Kidney tubule cell (primary cell): Measurements from ENCODE around the gene ZNF426.
"Not testable (repeated sequence)": the region's sequence is repeated elsewhere in the genome, so short reads cannot be mapped to it uniquely, and the experiment has no call there.

Source experiments
- DNase-seq: peaks from one replicate; pipeline ENCODE4 v3.0.0-alpha.2; 2018; ENCODE audit warnings: low spot score

Gene ZNF426

DNA sequence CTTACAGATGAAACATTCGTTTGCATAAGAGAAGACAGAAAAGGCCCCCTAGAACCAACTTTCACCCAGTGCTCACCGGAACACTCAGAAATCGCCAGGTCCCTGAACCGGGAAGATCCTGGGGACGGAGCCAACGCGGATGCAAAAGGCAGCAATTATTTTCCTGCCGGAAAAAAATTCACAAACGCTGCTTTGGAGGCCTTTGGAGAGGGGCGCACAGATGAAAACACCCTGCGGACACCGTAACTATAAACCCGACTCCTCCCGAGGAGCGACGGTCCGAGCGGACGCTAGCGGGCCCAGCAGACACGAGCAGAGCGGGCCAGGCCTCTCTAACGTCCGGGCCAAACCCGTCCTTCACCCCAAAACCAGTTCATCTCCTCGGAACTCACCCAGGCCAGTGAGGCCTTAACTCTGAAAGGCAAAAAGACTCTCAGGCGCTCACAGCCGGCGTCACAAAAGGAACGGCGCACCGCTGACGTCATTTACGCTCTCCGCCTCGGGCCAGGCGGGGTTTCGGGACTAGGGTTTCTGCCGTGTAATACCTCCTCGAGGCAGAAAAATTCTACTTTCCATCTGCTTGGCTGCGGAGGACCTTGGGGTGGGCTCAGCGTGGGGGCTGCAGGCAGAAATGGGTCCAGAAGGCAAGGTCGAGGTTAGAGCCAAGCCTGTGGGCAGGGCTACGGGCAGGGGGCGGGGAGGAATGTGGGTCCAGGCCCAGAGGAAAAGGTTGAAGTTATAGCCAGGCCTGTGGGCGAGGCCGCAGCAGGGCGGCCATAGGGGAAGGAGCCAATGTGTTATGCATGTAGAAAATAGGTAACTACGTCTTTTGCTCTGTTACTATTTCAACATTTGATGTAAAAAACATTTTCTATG is at the start of gene ZNF426:
ZNF426 (minus strand) TSS at position 463 of the 876 bp plus-strand sequence. CDS start 2,413 bp downstream, outside the sequence.
- DNase-seq, result peak; percentile 84

DNA sequence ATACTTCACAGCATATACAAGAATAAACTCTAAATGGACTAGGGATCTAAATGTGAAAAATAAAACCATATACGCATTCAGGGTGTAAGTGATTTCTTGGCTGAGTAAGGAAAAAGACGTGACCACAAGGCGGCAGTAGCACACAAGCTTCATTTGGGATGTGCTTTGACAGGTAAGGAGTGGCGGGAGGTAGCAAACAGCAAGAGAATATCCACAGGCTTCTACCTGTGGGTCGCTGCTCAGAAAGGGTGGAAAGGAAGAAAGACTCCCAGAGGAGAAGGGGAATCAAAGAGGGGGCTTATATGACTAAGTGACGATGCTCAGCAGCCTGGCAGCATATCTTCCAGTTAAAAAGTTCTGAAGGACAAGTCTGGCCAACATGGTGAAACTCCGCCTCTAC is 48.3 kb upstream of the ZNF426 start:
- peak; percentile 77 for DNase-seq

DNA sequence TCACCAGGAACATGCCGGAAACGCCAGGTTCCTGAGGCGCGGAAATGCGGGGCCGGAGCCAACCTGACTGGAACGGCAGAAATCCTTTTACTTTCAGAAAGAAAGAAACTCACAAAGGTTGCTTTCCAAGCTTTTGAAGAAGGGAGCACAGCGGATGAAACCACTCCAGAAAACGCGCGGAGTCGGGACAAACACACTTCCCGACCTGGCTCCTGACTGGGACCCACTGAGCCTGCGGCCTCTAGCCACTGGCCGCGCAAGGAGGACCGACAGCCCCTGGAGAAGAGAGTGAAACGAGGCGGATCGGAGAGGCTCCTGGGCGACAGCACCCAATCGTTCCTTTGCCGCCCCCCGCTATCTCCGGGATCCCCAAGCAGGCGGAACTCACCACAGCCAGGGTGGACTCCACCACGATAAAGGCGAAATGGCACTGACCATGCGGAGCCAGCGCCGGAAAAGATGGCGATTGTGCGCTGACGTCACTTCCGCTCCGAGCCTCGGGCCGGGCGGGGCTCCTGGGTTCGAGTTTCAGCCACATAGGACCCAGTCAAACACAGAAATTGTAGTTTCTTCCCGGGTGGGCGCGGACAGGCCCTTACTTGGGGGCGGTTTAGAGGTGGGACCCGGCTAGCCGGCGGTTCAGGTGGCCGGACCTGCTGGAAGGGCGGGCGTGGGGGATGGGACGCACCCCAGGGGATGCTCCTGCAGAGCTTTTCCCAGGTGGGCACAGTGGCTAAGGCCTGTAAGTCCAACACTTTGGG is 45.8 kb upstream of the ZNF426 start, which contains the start of gene ZNF121:
ZNF121 (minus strand) TSS at position 432 of the 761 bp plus-strand sequence. CDS start 16,407 bp downstream, outside the sequence.
- peak; percentile 83 for DNase-seq

DNA sequence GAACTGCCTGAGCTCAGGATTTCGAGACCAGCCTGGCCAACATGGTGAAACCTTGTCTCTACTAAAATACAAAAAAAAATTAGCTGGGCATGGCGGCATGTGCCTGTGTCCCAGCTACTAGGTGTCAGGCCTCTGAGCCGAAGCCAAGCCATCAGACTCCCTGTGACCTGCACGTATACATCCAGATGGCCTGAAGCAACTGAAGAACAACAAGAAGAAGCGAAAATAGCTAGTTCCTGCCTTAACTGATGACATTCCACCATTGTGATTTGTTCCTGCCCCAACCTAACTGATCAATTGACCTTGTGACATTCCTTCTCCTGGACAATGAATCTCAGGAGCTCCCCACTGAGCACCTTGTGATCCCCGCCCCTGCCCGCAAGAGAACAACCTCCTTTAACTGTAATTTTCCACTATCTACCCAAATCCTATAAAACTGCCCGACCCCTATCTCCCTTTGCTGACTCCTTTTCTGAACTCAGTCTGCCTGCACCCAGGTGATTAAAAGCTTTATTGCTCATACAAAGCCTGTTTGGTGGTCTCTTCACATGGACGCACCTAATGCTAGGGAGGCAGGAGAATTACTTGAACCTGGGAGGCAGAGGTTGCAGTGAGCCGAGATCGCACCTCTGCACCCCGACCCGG is 43.8 kb upstream of the ZNF426 start:
- DNase-seq, result not testable (repeated sequence)

DNA sequence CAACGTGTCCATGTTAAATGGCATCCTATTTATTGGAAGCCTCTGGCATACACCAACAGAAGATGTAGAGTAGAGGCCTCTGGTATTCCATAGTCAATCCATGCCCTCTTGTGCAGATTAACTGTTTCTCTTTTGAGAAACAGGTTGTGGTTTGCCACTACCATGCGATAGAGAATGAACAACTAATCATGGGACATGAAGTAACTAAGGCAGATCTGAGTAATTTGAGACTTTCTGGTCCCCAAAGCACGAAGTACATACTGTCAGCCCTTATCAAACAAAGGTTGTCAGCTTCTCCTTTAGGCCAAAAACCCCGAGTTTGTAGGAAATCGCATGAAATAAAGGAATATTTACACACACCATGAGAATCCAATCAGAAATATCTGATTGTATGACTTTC is 42.3 kb upstream of the ZNF426 start:
- DNase-seq, result no peak

DNA sequence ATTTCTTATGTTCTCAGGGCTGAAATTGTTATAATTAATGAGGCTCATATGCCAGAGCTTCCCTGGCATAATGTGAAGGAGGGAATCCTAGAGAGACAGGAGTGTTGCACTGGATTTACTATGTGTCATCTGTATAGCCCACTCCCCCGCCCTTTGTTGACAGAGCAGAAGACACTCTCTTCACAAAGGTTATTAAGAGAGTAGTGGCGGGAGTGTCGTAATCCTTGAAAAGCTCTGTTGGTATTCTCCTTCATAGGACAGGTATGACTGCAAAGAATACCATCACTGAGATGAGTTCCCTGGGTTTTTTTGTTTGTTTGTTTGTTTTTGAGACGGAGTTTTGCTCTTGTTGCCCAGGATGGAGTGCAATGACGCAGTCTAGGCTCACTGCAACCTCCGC is 31.8 kb upstream of the ZNF426 start:
- no peak for DNase-seq

DNA sequence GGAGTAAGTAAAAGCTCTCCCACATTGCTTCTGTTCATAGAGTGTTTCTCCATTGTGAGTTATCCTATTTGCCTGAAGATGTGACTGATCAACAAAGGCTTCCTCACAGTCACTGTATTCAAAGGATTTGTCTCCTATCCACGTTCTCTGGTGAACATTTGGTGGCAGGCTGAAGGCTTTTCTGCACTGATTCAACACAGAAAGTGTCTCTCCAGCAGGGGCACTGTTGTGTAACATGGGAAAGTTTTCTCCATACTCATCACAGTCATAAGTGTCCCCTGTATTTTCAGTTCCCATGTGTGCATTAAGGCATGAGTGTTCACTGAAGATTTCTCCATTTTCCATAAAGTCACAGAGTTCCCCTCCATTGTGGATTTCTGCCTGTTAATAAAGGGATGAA is 28.3 kb upstream of the ZNF426 start:
- DNase-seq, result no peak

DNA sequence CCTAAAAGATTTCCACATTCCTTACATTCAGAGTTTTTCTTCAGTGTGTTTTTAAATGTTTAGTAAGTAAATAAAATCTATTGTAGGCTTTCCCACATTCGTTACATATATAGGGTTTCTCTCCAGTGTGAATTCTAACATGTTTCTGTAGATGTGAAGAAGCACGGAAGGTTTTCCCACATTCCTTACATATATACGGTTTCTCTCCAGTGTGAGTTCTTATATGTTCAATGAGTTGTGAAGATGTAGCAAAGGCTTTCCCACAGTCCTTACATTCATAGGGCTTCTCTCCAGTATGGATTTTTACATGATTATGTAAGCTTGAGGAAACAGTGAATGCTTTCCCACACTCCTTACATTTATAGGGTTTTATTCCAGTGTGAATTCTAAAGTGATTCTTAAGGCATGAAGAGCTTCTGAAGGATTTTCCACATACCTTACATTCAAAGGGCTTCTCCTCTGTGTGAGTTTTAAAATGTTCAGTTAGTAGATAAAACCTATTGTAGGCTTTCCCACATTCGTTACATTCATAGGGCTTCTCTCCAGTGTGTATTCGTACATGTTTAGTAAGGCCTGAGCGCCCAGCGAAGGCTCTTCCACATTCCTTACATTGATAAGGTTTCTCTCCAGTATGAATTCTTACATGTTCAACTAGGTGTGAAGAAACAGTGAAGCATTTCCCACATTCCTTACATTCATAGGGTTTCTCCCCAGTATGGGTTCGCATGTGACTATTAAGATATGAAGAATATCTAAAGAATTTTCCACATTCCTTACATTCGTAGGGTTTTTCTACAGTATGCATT is 27.7 kb upstream of the ZNF426 start:
- peak; percentile 22 for DNase-seq

DNA sequence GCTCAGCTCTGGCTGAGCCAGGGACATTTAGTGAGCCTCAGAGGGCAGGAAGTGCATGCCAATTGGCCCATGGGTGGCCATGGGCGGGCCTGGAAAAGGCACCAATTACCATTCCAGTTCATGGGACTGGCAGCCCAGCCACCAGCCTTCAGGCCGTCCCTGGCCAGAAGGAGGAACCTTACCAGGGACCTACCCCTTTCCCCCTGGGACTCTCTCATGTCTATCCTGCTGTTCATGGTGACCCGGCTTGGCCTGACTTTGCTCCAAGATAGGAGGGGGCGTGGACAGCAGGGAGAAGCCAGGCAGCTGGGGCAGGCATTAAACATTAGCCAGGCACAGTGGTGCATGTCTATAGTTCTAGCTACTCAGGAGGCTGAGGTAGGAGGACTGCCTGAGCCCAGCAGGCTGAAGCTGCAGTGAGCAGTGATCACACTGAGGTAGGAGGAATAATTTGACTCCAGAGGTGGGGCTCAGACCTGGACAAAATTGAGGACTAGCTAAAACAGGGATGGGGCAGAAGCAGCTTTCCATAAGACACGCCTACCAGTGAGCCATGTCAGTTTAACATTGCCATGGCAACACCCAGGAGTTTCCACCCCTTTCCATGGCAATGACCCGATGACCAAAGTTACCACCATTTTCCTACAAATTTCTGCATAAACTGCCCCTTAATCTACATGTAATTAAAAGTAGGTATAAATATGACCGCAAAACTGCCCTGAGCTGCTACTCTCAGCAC is 14.3 kb upstream of the ZNF426 start:
- peak; percentile 4 for DNase-seq

DNA sequence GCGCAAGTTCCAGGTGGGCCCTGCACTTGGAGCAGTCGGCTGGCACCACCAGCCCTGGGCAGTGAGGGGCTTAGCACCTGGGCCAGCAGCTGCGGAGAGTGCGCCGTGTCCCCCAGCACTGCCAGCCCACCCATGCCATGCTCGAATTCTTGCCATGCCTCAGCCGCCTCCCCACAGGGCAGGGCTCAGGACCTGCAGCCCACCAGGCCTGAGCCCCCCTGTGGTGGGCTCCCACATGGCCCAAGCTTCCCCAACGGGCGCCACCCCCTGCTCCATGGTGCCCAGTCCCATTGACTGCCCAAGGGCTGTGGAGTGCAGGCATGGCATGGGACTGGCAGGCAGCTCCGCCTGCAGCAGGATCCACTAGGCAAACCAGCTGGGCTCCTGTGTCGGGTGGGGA is 9.4 kb upstream of the ZNF426 start:
- no peak for DNase-seq

DNA sequence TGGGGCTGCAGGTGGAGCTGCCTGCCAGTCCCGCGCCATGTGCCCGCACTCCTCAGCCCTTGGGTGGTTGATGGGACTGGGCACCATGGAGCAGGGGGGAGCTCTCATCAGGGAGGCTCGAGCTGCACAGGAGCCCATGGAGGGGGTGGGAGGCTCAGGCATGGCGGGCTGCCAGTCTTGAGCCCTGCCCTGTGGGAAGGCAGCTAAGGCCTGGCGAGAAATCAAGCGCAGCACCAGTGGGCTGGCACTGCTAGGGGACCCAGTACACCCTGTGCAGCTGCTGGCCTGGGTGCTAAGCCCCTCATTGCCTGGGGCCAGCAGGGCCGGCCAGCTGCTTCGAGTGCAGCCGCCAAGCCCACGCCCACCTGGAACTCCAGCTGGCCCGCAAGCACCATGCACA is 2.8 kb upstream of the ZNF426 start:
- DNase-seq, result not testable (repeated sequence)

DNA sequence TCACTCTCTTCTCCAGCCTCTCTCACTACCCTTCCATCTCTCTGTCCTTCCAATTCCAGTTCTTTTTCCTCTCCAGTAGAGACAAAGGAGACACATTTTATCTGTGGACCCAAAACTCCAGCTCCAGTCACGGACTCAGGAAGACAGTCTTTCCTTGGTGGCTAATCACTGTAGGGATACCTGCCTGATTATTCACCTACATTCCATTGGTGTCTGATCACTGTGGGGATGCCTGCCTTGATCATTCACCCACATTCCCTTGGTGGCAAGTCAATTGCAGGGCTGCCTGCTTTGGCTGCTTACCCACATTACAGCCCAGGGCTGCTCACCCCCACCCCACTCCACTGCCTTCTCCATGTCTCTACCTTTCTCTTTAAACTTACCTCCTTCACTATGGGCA is 1.5 kb upstream of the ZNF426 start:
- DNase-seq, result peak; percentile 84

DNA sequence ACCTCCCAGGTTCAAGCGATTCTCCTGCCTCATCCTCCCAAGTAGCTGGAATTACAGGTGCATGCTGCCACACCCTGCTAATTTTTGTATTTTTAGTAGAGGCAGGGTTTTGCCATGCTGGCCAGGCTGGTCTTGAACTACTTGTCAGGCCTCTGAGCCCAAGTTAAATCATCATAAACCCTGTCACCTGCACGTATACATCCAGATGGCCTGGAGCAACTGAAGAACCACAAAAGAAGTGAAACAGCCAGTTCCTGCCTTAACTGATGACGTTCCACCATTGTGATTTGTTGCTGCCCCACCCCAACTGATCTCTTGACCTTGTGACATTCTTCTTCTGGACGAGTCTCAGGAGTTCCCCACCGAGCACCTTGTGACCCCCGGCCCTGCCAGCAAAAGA is 756 bp upstream of the ZNF426 start:
- not testable (repeated sequence) for DNase-seq

DNA sequence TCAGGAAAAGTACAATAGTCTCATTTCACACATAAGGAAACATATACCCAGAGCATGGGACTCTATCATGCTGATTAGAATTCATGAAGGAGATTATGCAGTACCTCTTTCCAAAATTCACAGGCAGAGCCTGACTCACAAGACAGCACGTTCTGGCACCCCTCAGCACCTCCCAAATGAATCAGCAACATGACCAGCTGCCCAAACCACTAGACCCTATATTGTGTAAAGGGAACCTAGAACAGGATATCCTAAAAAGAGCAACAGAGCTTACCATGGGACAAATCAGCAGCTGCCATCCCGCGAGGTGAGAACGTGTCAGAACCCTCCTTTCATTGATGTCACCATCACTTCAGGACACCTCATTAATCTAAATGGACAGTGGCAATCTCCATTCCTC is 2.5 kb downstream of the ZNF426 start:
- DNase-seq, result no peak

DNA sequence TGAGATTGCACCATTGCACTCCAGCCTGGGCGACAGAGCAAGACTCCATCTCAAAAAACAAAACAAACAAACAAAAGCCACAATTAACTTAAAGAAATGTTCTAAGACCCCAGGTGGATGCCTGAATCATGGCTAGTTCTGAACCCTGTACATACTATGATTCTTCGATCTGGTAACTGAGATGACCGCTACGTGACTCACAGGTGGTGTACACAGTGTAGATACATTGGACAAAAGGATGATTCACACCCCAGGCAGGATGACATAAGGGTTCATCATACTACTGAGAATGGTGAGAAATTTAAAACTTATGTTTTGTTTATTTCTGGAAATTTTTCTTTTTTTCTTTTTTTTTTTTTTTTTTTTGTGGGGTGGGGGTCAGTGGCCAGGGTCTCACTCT is 6.5 kb downstream of the ZNF426 start:
- peak; percentile 64 for DNase-seq

DNA sequence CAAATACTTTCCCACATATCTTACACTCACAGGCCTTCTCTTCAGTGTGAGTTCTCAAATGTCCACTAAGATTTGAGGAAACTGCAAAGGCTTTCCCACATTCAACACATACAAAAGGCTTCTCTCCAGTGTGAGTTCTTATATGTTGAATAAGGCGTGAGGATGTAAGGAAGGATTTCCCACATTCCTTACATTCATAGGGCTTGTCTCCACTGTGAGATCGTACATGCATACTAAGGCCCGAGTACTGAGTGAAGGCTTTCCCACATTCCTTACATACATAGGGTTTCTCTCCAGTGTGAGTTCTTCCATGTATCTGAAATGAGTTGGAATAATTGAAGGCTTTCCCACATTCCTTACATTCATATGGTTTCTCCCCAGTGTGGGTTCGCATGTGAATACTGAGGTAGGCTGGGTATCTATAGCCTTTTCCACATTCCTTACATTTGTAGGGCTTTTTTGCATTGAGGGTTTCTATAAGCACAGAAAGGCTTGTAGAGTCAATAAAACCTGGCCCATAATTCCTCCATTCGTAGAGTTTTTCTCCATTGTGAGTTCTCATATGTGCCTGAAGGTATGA is 9.6 kb downstream of the ZNF426 start:
- no peak for DNase-seq

DNA sequence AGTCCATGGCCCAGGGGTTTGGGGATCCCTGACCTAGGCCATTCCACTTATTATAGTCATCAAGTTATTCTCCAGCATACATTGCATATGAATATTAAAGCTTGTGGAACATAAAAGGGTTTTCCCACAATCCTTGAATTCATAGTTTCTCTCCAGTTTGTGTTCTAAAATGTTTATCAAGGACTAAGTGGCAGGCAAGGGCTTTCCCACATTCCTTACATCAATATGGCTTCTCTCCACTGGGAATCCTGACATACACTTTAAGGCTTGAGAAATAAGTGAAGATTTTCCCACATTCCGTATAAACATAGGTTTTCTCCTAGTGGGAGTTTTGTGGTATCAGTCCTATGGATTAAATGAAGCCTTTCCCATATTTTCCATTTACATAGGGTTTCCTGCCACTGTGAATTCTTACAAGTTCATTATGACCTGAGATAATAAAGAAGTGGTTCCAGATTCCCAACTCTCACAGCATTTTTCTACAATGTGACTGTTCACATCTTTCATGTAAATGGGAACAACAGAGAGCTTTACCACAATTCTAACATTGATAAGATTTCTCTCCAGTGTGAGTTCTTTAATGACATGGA is 14.5 kb downstream of the ZNF426 start:
- DNase-seq, result no peak

DNA sequence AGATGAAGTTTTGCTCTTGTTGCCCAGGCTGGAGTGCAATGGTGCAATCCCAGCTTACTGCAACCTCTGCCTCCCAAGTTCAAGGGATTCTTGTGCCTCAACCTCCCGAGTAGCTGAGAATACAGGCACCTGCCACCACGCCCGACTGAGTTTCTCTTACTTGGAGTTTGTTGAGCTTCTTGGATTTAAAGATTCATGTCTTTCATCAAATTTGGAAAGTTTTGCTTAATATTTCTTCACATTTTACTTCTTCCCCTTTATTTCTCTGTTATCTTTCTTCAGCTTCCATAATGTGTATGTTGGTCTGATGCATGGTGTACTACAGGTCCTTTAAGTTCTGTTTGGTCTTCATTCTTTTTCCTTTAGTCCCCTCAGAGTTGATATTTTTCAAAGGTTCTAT is 31.2 kb downstream of the ZNF426 start:
- DNase-seq, result no peak

DNA sequence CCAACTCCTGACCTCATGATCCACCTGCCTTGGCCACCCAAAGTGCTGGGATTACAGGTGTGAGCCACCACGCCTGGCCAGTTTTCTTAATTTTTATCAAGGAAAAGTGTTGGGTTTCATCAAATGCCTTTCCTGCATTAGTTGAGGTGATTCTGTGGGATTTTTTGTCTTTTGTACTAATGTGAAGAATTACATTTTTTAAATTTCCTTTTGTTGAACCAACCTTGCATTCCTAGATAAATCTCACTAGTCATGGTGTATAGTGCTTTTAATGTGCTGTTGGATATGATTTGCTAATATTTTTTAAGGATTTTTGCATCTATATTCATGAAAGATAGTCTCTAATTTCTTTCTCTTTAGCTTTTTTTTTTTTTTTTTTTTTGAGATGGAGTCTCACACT is 37.6 kb downstream of the ZNF426 start:
- no peak for DNase-seq

DNA sequence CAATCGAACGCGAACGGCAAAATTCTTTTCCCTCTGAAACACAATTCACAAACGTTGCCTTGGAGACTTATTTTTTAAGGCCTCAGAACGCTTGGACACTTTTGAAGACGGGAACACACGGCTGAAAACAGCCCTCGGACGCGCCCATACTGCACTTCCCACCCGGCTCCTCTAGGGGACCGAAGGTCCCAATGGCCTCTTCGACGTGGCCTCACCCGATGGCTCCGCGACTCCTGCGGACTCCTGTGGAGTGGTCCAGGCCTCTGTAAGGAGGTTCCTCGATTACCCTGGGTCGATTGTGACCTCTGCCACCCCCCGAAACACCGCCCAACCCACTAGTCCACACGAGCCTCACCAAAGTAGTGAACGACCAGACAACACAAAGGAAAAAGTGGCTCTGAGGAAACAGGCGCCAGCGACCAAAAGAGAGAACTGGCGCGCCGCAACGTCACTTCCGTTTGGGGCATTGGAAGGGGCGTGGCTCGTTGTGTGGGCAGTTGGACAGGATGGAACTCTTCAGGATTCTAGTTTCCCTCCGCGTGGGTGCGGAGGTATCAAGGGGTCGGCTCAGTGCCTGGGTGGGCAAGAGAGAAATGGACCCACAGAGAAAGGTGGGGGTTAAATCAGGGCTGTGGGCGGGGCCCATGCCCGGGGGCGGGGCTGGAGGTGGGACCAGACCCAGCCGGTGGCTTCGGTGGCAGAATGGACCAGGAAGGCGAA is 40.1 kb downstream of the ZNF426 start, which contains the start of gene ZNF560:
ZNF560 (minus strand) TSS at position 434 of the 720 bp plus-strand sequence. CDS start 23,303 bp downstream, outside the sequence.
- no peak for DNase-seq
